Neural progenitor cell (in vitro differentiated cells): Measurements from ENCODE around the gene CPOX. TPM values are rescaled to one million over a fixed set of nuclear protein-coding genes. Genes with fewer than 3 reads are reported as not detected.
"Not testable (repeated sequence)": the region's sequence is repeated elsewhere in the genome, so short reads cannot be mapped to it uniquely, and the experiment has no call there.

Source experiments
- DNase-seq: peaks from one replicate; pipeline ENCODE4 v3.0.0-alpha.2; 2016; ENCODE audit warnings: low spot score
- H2AFZ ChIP-seq: fragments of 200-600 bp; sonication (generic); replicated peaks from 2 replicates; pipeline ENCODE4 v1.6.1; 2016; ENCODE audit warnings: antibody characterized with exemption
- H3F3A ChIP-seq: fragments of 200-600 bp; sonication (generic); 2 replicates; pipeline ENCODE4 v1.6.1; 2016; ENCODE audit warnings: antibody characterized with exemption, low read depth
- H3K27ac ChIP-seq: fragments of 200-600 bp; sonication (generic); 2 replicates; pipeline ENCODE4 v1.5.1; 2016; ENCODE audit warnings: mild to moderate bottlenecking
- H3K27me3 ChIP-seq: fragments of 200-600 bp; sonication (generic); 2 replicates; pipeline ENCODE4 v1.6.1; 2016; ENCODE audit warnings: mild to moderate bottlenecking, moderate library complexity
- H3K36me3 ChIP-seq: fragments of 200-600 bp; sonication (generic); 2 replicates; pipeline ENCODE4 v1.5.1; 2016
- H3K4me1 ChIP-seq: fragments of 200-600 bp; sonication (generic); 2 replicates; pipeline ENCODE4 v1.6.1; 2016; ENCODE audit warnings: mixed run types
- H3K4me2 ChIP-seq: fragments of 200-600 bp; sonication (generic); 2 replicates; pipeline ENCODE4 v1.6.1; 2016
- H3K4me3 ChIP-seq: fragments of 200-600 bp; sonication (generic); 2 replicates; pipeline ENCODE4 v1.5.1; 2016
- H3K79me2 ChIP-seq: fragments of 200-600 bp; sonication (generic); 2 replicates; pipeline ENCODE4 v1.6.1; 2016; ENCODE audit warnings: low read depth
- H3K9ac ChIP-seq: fragments of 200-600 bp; sonication (generic); 2 replicates; pipeline ENCODE4 v1.6.1; 2016
- H3K9me3 ChIP-seq: fragments of 200-600 bp; sonication (generic); 2 replicates; pipeline ENCODE4 v1.5.1; 2016; ENCODE audit warnings: low read depth
- H4K20me1 ChIP-seq: fragments of 200-600 bp; sonication (generic); 2 replicates; pipeline ENCODE4 v1.6.1; 2016; ENCODE audit warnings: low read depth
- H3K27ac Mint-ChIP-seq: 3 replicates; pipeline ENCODE4 v1.8.0; 2021; ENCODE audit warnings: mixed read lengths
- H3K27me3 Mint-ChIP-seq: 2 replicates; pipeline ENCODE4 v1.8.0; 2022; ENCODE audit warnings: low read depth, mild to moderate bottlenecking, inconsistent platforms, moderate library complexity, mixed read lengths; ENCODE audit not compliant: insufficient read depth
- H3K36me3 Mint-ChIP-seq: 3 replicates; pipeline ENCODE4 v1.8.0; 2021; ENCODE audit warnings: mixed read lengths
- H3K4me1 Mint-ChIP-seq: 3 replicates; pipeline ENCODE4 v1.8.0; 2021; ENCODE audit warnings: mixed read lengths
- H3K4me3 Mint-ChIP-seq: 3 replicates; pipeline ENCODE4 v1.8.0; 2021; ENCODE audit warnings: mild to moderate bottlenecking, moderate library complexity, mixed read lengths
- H3K9me3 Mint-ChIP-seq: 3 replicates; pipeline ENCODE4 v1.8.0; 2020; ENCODE audit warnings: mixed read lengths
- CTCF ChIP-seq: fragments of 200-600 bp; sonication (generic); IDR thresholded peaks from 2 replicates; pipeline ENCODE4 v1.5.1; 2017; ENCODE audit warnings: antibody characterized with exemption, mild to moderate bottlenecking
- EZH2 ChIP-seq: fragments of 200-600 bp; sonication (generic); IDR thresholded peaks from 2 replicates; pipeline ENCODE4 v1.6.1; 2017; ENCODE audit warnings: antibody characterized with exemption, mild to moderate bottlenecking, moderate library complexity
- EZH2phosphoT487 ChIP-seq: fragments of 200-600 bp; sonication (generic); IDR thresholded peaks from 2 replicates; pipeline ENCODE4 v1.6.1; 2017; ENCODE audit warnings: antibody characterized with exemption
- total RNA-seq: library from RNA; depleted of rRNA; stranded (reverse); fragments of >200 nt; gene quantifications from 2 replicates; pipeline ENCODE4 v1.2.3, GENCODE V29; 2015; ENCODE audit warnings: low replicate concordance

Gene CPOX
- total RNA-seq, 1 donor from 2014 or later: 31.3 TPM

GRCh38 chr3:98560911-98561310 is 32.5 kb downstream of the CPOX start:
- Mint-ChIP-seq H3K4me1 (no peaks in the 10 kb centered on the region), H3K9me3 (no peaks in the 10 kb centered on the region), H3K27ac (no peak overlapping the region), H3K36me3 (no peaks in the 10 kb centered on the region), H3K27me3 (peaks cover 4% of the 10 kb centered on the region), H3K4me3 (no peak overlapping the region)
- H3K27me3 ChIP-seq: no peaks in the 10 kb centered on the region
- H3K79me2 ChIP-seq: no peaks in the 10 kb centered on the region
- no peak overlapping the region for H3K4me2 ChIP-seq
- no peaks in the 10 kb centered on the region for H3K36me3 ChIP-seq
- H3K27ac ChIP-seq: no peak overlapping the region
- TF ChIP-seq EZH2phosphoT487 (no peak), EZH2 (no peak), CTCF (no peak)
- H3K4me3 ChIP-seq: no peak overlapping the region
- no peak for DNase-seq
- no peak overlapping the region for H3K9ac ChIP-seq
- no peaks in the 10 kb centered on the region for H3K4me1 ChIP-seq
- H2AFZ ChIP-seq: no peak overlapping the region
- no peaks in the 10 kb centered on the region for H3K9me3 ChIP-seq
- H4K20me1 ChIP-seq: no peaks in the 10 kb centered on the region
- no peaks in the 10 kb centered on the region for H3F3A ChIP-seq

- H3K4me3 Mint-ChIP-seq, H2AFZ ChIP-seq, H3K4me1 Mint-ChIP-seq, H3K79me2 ChIP-seq, H3K4me2 ChIP-seq, H3K9me3 Mint-ChIP-seq, H3K9ac ChIP-seq, H3K27me3 ChIP-seq, H3K4me3 ChIP-seq, H3K27ac Mint-ChIP-seq, H3K36me3 ChIP-seq, H3K9me3 ChIP-seq, H3F3A ChIP-seq, H3K27me3 Mint-ChIP-seq, H4K20me1 ChIP-seq, H3K27ac ChIP-seq, H3K36me3 Mint-ChIP-seq, DNase-seq, H3K4me1 ChIP-seq: not testable (repeated sequence)
Measured at GRCh38 chr3:98559769-98560168, 33.6 kb downstream of the CPOX start.

- H3K79me2 ChIP-seq: no peaks in the 10 kb centered on the region
Measured at GRCh38 chr3:98558100-98558827, 35.1 kb downstream of the CPOX start.

More at GRCh38 chr3:98558100-98558827, 35.1 kb downstream of the CPOX start:
- peaks cover 4% of the 10 kb centered on the region for H3K27me3 Mint-ChIP-seq
- Histone ChIP-seq H3K4me2 (no peak overlapping the region), H3K27me3 (no peaks in the 10 kb centered on the region), H3K27ac (no peak overlapping the region), H2AFZ (no peak overlapping the region), H4K20me1 (no peaks in the 10 kb centered on the region), H3K4me1 (peaks cover 1% of the 10 kb centered on the region), H3K4me3 (no peak overlapping the region), H3K9ac (no peak overlapping the region), H3K9me3 (no peaks in the 10 kb centered on the region), H3F3A (no peaks in the 10 kb centered on the region), H3K36me3 (no peaks in the 10 kb centered on the region)
- peaks cover 4% of the 10 kb centered on the region for H3K4me1 Mint-ChIP-seq
- DNase-seq: no peak
- H3K9me3 Mint-ChIP-seq: no peaks in the 10 kb centered on the region
- no peak overlapping the region for H3K27ac Mint-ChIP-seq
- no peak overlapping the region for H3K4me3 Mint-ChIP-seq
- no peaks in the 10 kb centered on the region for H3K36me3 Mint-ChIP-seq
- no peak for TF ChIP-seq EZH2phosphoT487
- TF ChIP-seq CTCF: no peak
- TF ChIP-seq EZH2: no peak
